OCI-LY7 (cell line): ENCODE results near the gene TMEM221.

Experiments
- EZH2phosphoT487 ChIP-seq: fragments of 200-600 bp; sonication (generic); IDR thresholded peaks from 2 replicates; pipeline ENCODE4 v1.6.1; 2018; ENCODE audit warnings: low read depth, borderline replicate concordance, mild to moderate bottlenecking, mixed run types, antibody characterized with exemption, low read length, moderate library complexity, mixed read lengths
- TF ChIP-seq, protein P1 (sequence below): fragments of 200-600 bp; sonication (generic); conservative IDR thresholded peaks from 2 replicates; pipeline ENCODE4 v1.5.1; 2014; ENCODE audit warnings: mild to moderate bottlenecking, antibody characterized with exemption, low read length, moderate library complexity, mixed read lengths

DNA sequence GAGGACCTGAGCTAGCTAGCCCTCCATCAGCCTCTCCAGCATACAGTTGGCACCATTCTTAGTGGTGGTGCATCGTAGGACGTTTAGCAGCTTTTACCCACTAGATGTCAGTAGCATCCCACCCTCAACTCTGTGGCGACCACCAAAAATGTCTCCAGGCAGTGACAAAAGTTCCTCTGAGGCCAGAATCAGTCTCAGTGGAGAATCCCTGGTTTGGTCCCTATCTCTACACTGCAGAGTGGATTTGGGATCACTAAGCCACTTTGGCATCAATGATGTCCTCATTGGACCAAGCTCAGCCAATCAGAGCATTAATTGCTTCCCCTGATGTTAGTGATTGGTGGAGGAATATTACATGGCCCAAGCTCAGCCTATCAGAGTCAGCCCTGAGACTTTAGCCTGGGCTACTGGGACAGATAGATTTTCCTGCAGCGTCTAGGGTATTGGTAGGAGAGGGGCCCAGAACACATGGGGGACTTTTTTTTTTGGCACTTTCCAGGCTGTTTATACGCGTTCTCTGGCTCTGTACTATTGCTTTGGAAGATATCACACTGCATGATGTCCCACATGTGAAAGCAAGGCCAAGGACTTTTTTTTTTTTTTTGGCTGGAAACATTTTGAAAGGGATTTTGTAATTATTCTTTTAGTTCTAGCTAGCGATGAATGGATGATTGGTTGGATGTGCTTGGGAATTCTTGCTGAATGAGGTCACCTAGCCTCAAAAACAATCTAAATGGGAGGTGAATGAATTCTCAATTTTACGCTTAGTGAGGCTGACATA, 7.0 kb downstream of the TMEM221 start:
- TF ChIP-seq, protein P1, sequence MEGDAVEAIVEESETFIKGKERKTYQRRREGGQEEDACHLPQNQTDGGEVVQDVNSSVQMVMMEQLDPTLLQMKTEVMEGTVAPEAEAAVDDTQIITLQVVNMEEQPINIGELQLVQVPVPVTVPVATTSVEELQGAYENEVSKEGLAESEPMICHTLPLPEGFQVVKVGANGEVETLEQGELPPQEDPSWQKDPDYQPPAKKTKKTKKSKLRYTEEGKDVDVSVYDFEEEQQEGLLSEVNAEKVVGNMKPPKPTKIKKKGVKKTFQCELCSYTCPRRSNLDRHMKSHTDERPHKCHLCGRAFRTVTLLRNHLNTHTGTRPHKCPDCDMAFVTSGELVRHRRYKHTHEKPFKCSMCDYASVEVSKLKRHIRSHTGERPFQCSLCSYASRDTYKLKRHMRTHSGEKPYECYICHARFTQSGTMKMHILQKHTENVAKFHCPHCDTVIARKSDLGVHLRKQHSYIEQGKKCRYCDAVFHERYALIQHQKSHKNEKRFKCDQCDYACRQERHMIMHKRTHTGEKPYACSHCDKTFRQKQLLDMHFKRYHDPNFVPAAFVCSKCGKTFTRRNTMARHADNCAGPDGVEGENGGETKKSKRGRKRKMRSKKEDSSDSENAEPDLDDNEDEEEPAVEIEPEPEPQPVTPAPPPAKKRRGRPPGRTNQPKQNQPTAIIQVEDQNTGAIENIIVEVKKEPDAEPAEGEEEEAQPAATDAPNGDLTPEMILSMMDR, result peak; percentile 79
- TF ChIP-seq EZH2phosphoT487, result no peak
